ENCODE results near the gene VENTX. TPM values are rescaled to one million over a fixed set of nuclear protein-coding genes. Genes with fewer than 3 reads are reported as not detected.

The VENTX gene
- total RNA-seq, 4 donors from 2014 or later: 0.17 to 2.3 (median 0.21) TPM; not detected in 1

DNA sequence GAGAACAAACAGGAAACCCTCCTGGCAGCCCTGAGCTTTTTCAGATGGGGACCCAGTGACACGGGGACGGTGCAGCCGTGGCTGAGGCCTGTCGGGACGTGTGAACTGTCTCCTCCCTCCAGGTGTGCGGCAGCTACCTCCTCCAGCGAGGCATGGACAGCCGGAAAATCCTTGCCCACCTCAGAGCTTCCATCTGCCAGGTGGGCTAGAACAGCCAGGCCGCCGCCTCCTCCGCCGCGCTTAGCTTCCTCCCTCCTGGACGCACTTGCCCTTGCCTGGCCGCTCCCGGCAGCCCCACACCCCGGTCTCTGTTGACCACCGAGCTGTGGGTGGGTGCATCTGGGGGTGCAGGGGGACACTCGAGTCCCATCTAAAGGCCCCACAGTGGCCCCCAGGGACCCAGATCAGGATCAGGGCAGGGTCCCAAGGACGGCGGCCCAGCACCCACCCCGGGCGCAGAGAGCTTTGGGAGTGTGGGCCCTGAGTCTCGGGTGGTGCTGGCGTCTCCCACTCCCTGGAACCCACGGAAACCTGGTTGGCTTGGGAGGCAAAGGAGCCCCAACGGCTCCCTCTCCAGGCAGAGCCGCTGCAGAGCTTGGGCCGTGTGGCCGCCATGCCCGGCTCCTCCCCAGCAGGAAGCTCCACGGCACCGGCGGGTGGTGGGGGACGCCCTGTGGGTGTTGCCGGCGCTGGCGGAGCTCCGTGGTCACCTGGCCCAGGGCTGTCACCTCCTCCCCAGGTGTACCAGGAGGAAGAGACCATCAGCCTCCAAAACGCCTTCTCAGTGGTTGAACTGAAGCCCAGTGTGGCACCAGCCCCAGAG, 40.5 kb upstream of the VENTX start:
- H3K27me3 ChIP-seq: peaks cover 57% of the 10 kb centered on the region
- no peak overlapping the region for H3K4me3 ChIP-seq
- peaks cover 3% of the 10 kb centered on the region for H3K4me1 ChIP-seq
- H3K27ac ChIP-seq: no peak overlapping the region
- no peaks in the 10 kb centered on the region for H3K9me3 ChIP-seq
- H3K36me3 ChIP-seq: no peaks in the 10 kb centered on the region
- no peak for DNase-seq (ENCODE audit: low spot score in 2 of 2)
- TF ChIP-seq, protein P1, sequence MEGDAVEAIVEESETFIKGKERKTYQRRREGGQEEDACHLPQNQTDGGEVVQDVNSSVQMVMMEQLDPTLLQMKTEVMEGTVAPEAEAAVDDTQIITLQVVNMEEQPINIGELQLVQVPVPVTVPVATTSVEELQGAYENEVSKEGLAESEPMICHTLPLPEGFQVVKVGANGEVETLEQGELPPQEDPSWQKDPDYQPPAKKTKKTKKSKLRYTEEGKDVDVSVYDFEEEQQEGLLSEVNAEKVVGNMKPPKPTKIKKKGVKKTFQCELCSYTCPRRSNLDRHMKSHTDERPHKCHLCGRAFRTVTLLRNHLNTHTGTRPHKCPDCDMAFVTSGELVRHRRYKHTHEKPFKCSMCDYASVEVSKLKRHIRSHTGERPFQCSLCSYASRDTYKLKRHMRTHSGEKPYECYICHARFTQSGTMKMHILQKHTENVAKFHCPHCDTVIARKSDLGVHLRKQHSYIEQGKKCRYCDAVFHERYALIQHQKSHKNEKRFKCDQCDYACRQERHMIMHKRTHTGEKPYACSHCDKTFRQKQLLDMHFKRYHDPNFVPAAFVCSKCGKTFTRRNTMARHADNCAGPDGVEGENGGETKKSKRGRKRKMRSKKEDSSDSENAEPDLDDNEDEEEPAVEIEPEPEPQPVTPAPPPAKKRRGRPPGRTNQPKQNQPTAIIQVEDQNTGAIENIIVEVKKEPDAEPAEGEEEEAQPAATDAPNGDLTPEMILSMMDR (IDR thresholded peaks at IDR 0.05): no peak
- no peak for TF ChIP-seq EP300 (IDR thresholded peaks at IDR 0.05)
- TF ChIP-seq POLR2A (IDR thresholded peaks at IDR 0.05): no peak
- no peak for TF ChIP-seq POLR2AphosphoS5 (IDR thresholded peaks at IDR 0.05)
- 87% methylated on average over 14 of the region's 40 CpGs for WGBS

DNA sequence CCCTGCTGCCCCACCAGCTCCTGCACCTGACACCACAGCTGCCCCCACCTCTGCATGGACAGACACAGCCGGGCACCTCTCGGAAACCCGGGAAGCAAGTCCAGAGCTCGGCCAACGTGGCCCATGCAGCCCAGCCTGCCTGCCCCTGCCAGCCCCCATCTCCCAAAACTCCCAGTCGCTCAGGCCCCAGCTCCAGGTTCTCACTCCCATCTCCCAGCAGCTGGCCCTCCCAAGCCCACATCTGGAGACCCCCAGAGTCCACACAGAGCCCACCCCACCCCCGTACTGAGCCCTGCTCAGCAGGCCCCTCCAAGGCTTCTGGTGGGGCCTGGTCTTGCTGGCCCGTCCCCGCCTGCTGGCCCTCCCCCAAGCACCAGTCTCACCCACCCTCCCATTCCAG, 39.9 kb upstream of the VENTX start:
- peaks cover 63% of the 10 kb centered on the region for H3K27me3 ChIP-seq
- 93% methylated on average over 4 of the region's 9 CpGs for WGBS
- TF ChIP-seq POLR2A (IDR thresholded peaks at IDR 0.05): no peak
- no peak for TF ChIP-seq POLR2AphosphoS5 (IDR thresholded peaks at IDR 0.05)
- no peak for TF ChIP-seq EP300 (IDR thresholded peaks at IDR 0.05)
- TF ChIP-seq, protein P1 (IDR thresholded peaks at IDR 0.05): no peak

DNA sequence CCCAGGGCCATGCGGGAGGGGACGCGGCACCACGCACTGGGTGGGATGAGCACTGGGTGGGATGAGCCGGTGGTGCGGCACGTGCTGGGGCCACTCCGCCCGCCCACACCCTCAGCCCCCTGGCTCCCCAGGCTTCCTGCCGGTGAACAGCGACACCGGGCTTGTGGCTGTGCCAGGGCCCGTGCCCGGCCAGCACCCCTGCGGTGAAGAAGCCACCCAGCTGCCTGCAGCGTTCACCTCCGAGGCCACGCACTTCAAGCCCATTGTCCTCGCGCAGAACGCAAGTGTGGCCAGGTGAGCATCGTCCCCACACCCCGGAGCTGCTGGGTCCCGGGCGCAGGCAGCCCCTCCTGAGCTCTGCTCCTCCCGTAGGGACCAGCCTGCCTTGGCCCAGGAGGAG, 39.4 kb upstream of the VENTX start:
- Histone ChIP-seq H3K27ac (no peak overlapping the region), H3K9me3 (no peaks in the 10 kb centered on the region), H3K36me3 (no peaks in the 10 kb centered on the region), H3K4me1 (peaks cover 3% of the 10 kb centered on the region), H3K4me3 (no peak overlapping the region), H3K27me3 (peaks cover 63% of the 10 kb centered on the region)
- TF ChIP-seq EP300 (IDR thresholded peaks at IDR 0.05) (no peak), POLR2AphosphoS5 (IDR thresholded peaks at IDR 0.05) (no peak), POLR2A (IDR thresholded peaks at IDR 0.05) (no peak)
- TF ChIP-seq, protein P1 (IDR thresholded peaks at IDR 0.05): no peak
- DNase-seq (ENCODE audit: low spot score in 2 of 2): no peak
- no CpG with 5 or more reads among the region's 26 CpGs for WGBS

More for the DNA sequence above, 39.9 kb upstream of the VENTX start:
- H3K4me3 ChIP-seq: no peak overlapping the region
- peaks cover 3% of the 10 kb centered on the region for H3K4me1 ChIP-seq
- DNase-seq (ENCODE audit: low spot score in 2 of 2): no peak
- H3K9me3 ChIP-seq: no peaks in the 10 kb centered on the region
- no peaks in the 10 kb centered on the region for H3K36me3 ChIP-seq
- H3K27ac ChIP-seq: no peak overlapping the region

DNA sequence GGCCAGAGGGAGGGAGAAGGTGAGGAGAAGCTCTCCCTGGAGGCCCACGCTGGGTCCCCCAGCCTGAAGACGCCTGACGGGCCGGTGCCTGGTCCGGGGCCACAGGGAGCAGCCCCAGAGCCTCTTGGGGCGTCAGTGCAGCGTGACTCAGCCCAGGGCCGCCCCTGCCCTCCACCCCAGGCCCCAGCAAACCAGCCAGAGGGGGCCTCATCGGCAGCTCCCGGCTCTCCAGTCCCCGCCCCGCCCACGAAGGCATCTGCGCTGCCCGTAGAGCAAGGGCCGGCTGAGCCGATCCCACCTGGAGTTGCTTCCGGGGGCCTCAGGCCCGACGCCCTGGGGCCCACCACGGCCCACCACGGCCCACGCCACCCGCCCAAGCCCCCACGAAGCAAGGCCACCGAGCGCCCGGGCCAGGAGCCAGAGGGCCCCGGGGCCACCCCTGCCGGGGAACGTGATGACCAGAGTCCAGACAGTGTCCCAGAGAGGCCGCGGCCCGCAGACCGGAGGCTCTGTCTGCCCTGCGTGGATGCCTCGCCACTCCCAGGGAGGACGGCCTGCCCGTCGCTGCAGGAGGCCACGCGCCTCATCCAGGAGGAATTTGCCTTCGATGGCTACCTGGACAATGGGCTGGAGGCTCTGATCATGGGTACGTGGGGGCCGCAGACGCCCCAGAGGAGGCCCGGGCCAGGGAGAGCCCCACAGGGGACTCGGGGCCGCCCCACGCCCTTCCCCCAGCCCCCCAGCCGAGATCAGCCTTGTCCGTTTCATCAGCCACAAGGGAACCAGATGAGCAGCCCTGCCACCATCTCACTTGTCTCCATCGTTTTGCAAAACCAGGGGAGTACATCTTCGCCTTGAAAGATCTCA, 38.8 kb upstream of the VENTX start:
- H3K9me3 ChIP-seq: no peaks in the 10 kb centered on the region
- H3K36me3 ChIP-seq: no peaks in the 10 kb centered on the region
- no peak for TF ChIP-seq POLR2A (IDR thresholded peaks at IDR 0.05)
- no peak for TF ChIP-seq POLR2AphosphoS5 (IDR thresholded peaks at IDR 0.05)
- TF ChIP-seq, protein P1 (IDR thresholded peaks at IDR 0.05): no peak
- no peak for TF ChIP-seq EP300 (IDR thresholded peaks at IDR 0.05)
- no peak overlapping the region for H3K27ac ChIP-seq
- H3K4me3 ChIP-seq: no peak overlapping the region
- peaks cover 67% of the 10 kb centered on the region for H3K27me3 ChIP-seq
- H3K4me1 ChIP-seq: peaks cover 3% of the 10 kb centered on the region
- WGBS: 84% methylated on average over 21 of the region's 54 CpGs
- DNase-seq (ENCODE audit: low spot score in 2 of 2): no peak

DNA sequence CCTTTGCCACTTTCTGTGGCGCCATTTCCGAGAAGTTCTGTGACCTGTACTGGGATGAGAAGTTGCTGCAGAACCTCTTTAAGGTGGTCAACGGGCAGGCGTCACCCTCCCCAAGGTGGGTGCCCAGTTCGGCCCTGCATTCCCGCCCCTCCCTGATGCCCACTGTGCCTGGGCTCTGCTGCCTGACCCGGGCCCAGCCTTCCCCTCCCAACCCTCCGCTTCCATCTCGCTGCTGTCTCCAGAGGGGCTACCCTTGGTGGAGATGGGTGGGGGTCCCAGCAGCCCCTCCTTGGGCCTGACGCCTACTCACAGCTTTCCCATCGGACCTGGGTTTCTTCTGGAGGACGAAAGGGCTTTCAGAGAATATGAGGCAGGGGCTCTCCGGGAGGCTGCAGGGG, 38.2 kb upstream of the VENTX start:
- no peak for TF ChIP-seq EP300 (IDR thresholded peaks at IDR 0.05)
- no peak for TF ChIP-seq POLR2AphosphoS5 (IDR thresholded peaks at IDR 0.05)
- TF ChIP-seq, protein P1 (IDR thresholded peaks at IDR 0.05): no peak
- TF ChIP-seq POLR2A (IDR thresholded peaks at IDR 0.05): no peak
- no peak for DNase-seq (ENCODE audit: low spot score in 2 of 2)
- H3K4me1 ChIP-seq: peaks cover 3% of the 10 kb centered on the region
- H3K27ac ChIP-seq: no peak overlapping the region
- peaks cover 71% of the 10 kb centered on the region for H3K27me3 ChIP-seq
- no peak overlapping the region for H3K4me3 ChIP-seq
- no peaks in the 10 kb centered on the region for H3K9me3 ChIP-seq
- H3K36me3 ChIP-seq: no peaks in the 10 kb centered on the region
- 73% methylated on average over 12 of the region's 13 CpGs for WGBS

Data from suprapubic skin (tissue), 4 donors.